ENCODE data around the gene PDK4. TPM values are rescaled to one million over a fixed set of nuclear protein-coding genes. Genes with fewer than 3 reads are reported as not detected.
A peak's percentile ranks its signal among the peaks of the same experiment; 100 is the strongest.

The PDK4 gene
- total and polyA plus RNA-seq, 9 of the 15 experiments (the other 6 are each of a cell fraction or from before 2014, with no cell fraction given) = 0.03 to 0.24 (median 0.08) TPM; not detected in 2

- peak overlapping the region; percentile 10; the same call in 1 of the 2 replicates for H3K4me3 ChIP-seq
- FAIRE-seq = peak; percentile 55
- no peaks in the 10 kb centered on the region for H4K20me1 ChIP-seq (replicated peaks; ENCODE audit: control insufficient read depth, insufficient read depth, low read length)
- H3K9ac ChIP-seq (ENCODE audit: insufficient read depth in 1 of 2, low read depth in 2 of 2, low read length in 2 of 2) = peak overlapping the region in 1 of 2 experiments; percentile 22; a peak in 1 of 4 replicates
- peak overlapping the region; percentile 85 for H2AFZ ChIP-seq (ENCODE audit: low read depth, low read length)
- H3K79me2 ChIP-seq (ENCODE audit: control insufficient read depth, insufficient read depth, low read length) = no peaks in the 10 kb centered on the region
- peak overlapping the region; percentile 69; the same call in 2 of the 3 replicates for H3K27ac ChIP-seq (ENCODE audit: extremely low read depth, low read depth, low read length)
- no TSS peak for BruUV-seq (replicated peaks)
- H3K4me1 ChIP-seq (replicated peaks in 1 of 2; ENCODE audit: control insufficient read depth in 2 of 2, insufficient read depth in 2 of 2, low read length in 2 of 2) = peaks cover 6 to 8% of the 10 kb centered on the region in 2 experiments; a peak in 1 of 5 replicates
- peak overlapping the region; percentile 40; the same call in 1 of the 2 replicates for H3K4me2 ChIP-seq (ENCODE audit: insufficient read depth, low read length)
- no peaks in the 10 kb centered on the region for H3K36me3 ChIP-seq (ENCODE audit: control insufficient read depth, insufficient read depth, low read length)
- WGBS (ENCODE audit: insufficient coverage, low coverage, missing lambda C conversion rate) = 5% methylated on average over 6 of the region's 6 CpGs
- H3K27me3 ChIP-seq (ENCODE audit: control insufficient read depth in 2 of 2, insufficient read depth in 2 of 2, low read length in 2 of 2) = peaks cover 0 to 2% of the 10 kb centered on the region in 2 experiments; a peak in 3 of 5 replicates
- H3K9me3 ChIP-seq (replicated peaks; ENCODE audit: control insufficient read depth, insufficient read depth, low read depth, low read length) = no peaks in the 10 kb centered on the region
- POLR2A ChIA-PET = interaction anchor here (0.7 to 0.9 kb wide), 2 partner anchors 26 to 34 kb away, joined by 3 to 4 read pairs; no protein-coding TSS in a partner anchor
- intact Hi-C loops (cut with micrococcal nuclease) = no loop called here
- ATAC-seq = peak; percentile 91
- in situ Hi-C loops (cut with MboI) = no loop called here
- CTCF ChIA-PET (ENCODE audit: low intra/inter-chr PET ratio) = no interaction called here
- peak in 2 of 4 experiments; percentile 62 to 68 for DNase-seq (ENCODE audit: extremely low read depth in 1 of 4, low spot score in 3 of 4)
- H3K9me1 ChIP-seq (ENCODE audit: control insufficient read depth, insufficient read depth, low read length) = no peaks in the 10 kb centered on the region
- TF ChIP-seq RCOR1 (IDR thresholded peaks at IDR 0.05; ENCODE audit: borderline replicate concordance in 1 of 2, low read depth in 2 of 2, low read length in 2 of 2) (peak in 1 of 2 experiments; percentile 86; a peak in 2 of 4 replicates), CREM (IDR thresholded peaks at IDR 0.05; ENCODE audit: low read depth) (peak; percentile 54; the same call in 1 of the 2 replicates), KLF16 (IDR thresholded peaks at IDR 0.05) (peak; percentile 86), ZNF121 (CRISPR knock-in tag; conservative IDR thresholded peaks at IDR 0.05) (no peak), CBFA2T3 (IDR thresholded peaks at IDR 0.05) (peak; percentile 91), PBX2 (CRISPR knock-in tag; IDR thresholded peaks at IDR 0.05; ENCODE audit: low read depth) (no peak), PBX2 (tag; conservative IDR thresholded peaks at IDR 0.05; ENCODE audit: low read depth) (peak; percentile 34; the same call in 1 of the 2 replicates), ZNF695 (CRISPR knock-in tag; IDR thresholded peaks at IDR 0.05) (no peak), FOSL1 (tag; conservative IDR thresholded peaks at IDR 0.05) (peak; percentile 99), ZNF639 (CRISPR knock-in tag; conservative IDR thresholded peaks at IDR 0.05 in 1 of 2, IDR thresholded peaks at IDR 0.05 in 1 of 2) (peak in 1 of 2 experiments; percentile 44; a peak in 1 of 4 replicates), DIDO1 (tag; IDR thresholded peaks at IDR 0.05; ENCODE audit: low read depth) (0 out of 2 replicates have a peak, but pooled peaks have one; percentile 40), PML (IDR thresholded peaks at IDR 0.05; ENCODE audit: low read length) (peak; percentile 71), VEZF1 (CRISPR knock-in tag; IDR thresholded peaks at IDR 0.05) (peak; percentile 25; the same call in 1 of the 2 replicates), LCOR (CRISPR knock-in tag; IDR thresholded peaks at IDR 0.05) (peak; percentile 55; the same call in 1 of the 2 replicates), NFE2 (IDR thresholded peaks at IDR 0.05; ENCODE audit: low read depth) (peak; percentile 26; the same call in 1 of the 2 replicates)
Measured at GRCh38 chr7:95549818-95550529, 46.3 kb downstream of the PDK4 start.

Measured in K562 (cell line).